Measurements from ENCODE around the gene MAP7. TPM values are rescaled to one million over a fixed set of nuclear protein-coding genes. Genes with fewer than 3 reads are reported as not detected.

MAP7 gene
- total RNA-seq, 2 experiments from 2014 or later = not detected

DNA sequence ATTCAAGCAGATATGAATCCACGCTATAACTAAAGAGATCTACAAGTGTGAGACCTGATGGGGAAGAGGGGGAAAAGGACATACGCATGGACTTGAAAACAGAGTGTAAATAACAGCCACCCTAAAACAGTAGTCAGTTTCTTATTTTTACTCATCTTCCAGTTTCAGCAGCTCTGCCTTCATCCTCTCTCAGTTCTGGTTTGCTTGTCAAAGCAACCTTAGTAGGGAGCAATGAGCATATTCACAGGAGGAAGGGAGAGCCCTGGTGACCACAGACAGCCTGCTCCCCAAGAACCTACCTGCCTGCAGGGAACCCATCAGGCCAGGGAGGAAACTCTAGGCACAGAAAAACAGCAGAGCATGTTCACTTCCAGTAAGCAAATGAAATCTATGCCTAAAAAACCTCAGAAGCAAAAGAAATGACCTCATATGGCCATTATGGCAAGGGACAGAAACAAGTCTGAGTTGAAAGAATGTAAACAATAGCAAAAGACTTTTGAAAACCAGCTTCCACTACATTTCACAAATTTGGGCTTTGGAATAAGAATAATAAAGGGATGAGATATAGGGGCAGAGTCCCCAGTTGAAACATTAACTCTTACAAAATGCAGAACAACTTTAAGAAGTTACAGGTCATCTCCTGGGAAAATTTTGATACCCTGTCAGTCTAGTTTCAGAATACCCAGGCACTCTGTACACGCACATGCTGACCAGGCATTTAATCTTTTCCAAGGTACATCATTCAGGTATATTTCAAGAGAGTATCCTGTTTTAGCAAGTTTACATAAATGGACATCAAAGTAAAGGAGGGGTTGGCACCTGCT, 139.8 kb downstream of the MAP7 start:
- Histone ChIP-seq H3K27ac (ENCODE audit: low read depth, low read length, poor library complexity, severe bottlenecking) (no peak overlapping the region), H3K79me2 (ENCODE audit: insufficient read depth, low read depth, low read length) (no peaks in the 10 kb centered on the region), H3K36me3 (ENCODE audit: insufficient read depth, low read length) (no peaks in the 10 kb centered on the region), H2AFZ (ENCODE audit: low read length) (no peak overlapping the region), H3K4me3 (ENCODE audit: low read depth, low read length, poor library complexity, severe bottlenecking) (no peak overlapping the region), H3K4me2 (ENCODE audit: low read length) (no peak overlapping the region), H3K4me1 (ENCODE audit: insufficient read depth, low read length, poor library complexity, severe bottlenecking) (no peaks in the 10 kb centered on the region), H3K9me3 (ENCODE audit: low read length) (no peaks in the 10 kb centered on the region), H3K9me2 (ENCODE audit: insufficient read depth, low read length) (no peaks in the 10 kb centered on the region), H4K20me1 (ENCODE audit: insufficient read depth, low read length) (no peaks in the 10 kb centered on the region)
- TF ChIP-seq, protein P1, sequence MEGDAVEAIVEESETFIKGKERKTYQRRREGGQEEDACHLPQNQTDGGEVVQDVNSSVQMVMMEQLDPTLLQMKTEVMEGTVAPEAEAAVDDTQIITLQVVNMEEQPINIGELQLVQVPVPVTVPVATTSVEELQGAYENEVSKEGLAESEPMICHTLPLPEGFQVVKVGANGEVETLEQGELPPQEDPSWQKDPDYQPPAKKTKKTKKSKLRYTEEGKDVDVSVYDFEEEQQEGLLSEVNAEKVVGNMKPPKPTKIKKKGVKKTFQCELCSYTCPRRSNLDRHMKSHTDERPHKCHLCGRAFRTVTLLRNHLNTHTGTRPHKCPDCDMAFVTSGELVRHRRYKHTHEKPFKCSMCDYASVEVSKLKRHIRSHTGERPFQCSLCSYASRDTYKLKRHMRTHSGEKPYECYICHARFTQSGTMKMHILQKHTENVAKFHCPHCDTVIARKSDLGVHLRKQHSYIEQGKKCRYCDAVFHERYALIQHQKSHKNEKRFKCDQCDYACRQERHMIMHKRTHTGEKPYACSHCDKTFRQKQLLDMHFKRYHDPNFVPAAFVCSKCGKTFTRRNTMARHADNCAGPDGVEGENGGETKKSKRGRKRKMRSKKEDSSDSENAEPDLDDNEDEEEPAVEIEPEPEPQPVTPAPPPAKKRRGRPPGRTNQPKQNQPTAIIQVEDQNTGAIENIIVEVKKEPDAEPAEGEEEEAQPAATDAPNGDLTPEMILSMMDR (conservative IDR thresholded peaks at IDR 0.05; ENCODE audit: low read length) = no peak
- intact Hi-C loops (cut with micrococcal nuclease; ENCODE audit: unreplicated experiment) = no loop called here
- ChIA-PET CTCF (ENCODE audit: unreplicated experiment) (no interaction called here), POLR2A (no interaction called here)
- no peak for DNase-seq (ENCODE audit: low spot score)
- no TSS peak for BruUV-seq (replicated peaks)

GRCh38 chr6:136409597-136409996, 140.6 kb downstream of the MAP7 start:
- Histone ChIP-seq H3K36me3 (ENCODE audit: insufficient read depth, low read length) (no peaks in the 10 kb centered on the region), H3K4me1 (ENCODE audit: insufficient read depth, low read length, poor library complexity, severe bottlenecking) (no peaks in the 10 kb centered on the region), H3K27ac (ENCODE audit: low read depth, low read length, poor library complexity, severe bottlenecking) (no peak overlapping the region), H3K4me3 (ENCODE audit: low read depth, low read length, poor library complexity, severe bottlenecking) (no peak overlapping the region), H3K9me3 (ENCODE audit: low read length) (no peaks in the 10 kb centered on the region), H3K9me2 (ENCODE audit: insufficient read depth, low read length) (no peaks in the 10 kb centered on the region), H4K20me1 (ENCODE audit: insufficient read depth, low read length) (no peaks in the 10 kb centered on the region), H3K4me2 (ENCODE audit: low read length) (no peak overlapping the region), H3K79me2 (ENCODE audit: insufficient read depth, low read depth, low read length) (no peaks in the 10 kb centered on the region), H2AFZ (ENCODE audit: low read length) (no peak overlapping the region)
- POLR2A ChIA-PET = interaction anchor here (0.6 kb wide), 1 partner anchor 375 kb away, joined by 3 read pairs; no protein-coding TSS in a partner anchor
- no TSS peak for BruUV-seq (replicated peaks)
- CTCF ChIA-PET (ENCODE audit: unreplicated experiment) = no interaction called here
- TF ChIP-seq, protein P1 (conservative IDR thresholded peaks at IDR 0.05; ENCODE audit: low read length) = no peak
- TF ChIP-seq EZH2phosphoT487 (IDR thresholded peaks at IDR 0.05; ENCODE audit: borderline replicate concordance, low read depth, low read length) = no peak
- intact Hi-C loops (cut with micrococcal nuclease; ENCODE audit: unreplicated experiment) = no loop called here
- DNase-seq (ENCODE audit: low spot score) = no peak

DNA sequence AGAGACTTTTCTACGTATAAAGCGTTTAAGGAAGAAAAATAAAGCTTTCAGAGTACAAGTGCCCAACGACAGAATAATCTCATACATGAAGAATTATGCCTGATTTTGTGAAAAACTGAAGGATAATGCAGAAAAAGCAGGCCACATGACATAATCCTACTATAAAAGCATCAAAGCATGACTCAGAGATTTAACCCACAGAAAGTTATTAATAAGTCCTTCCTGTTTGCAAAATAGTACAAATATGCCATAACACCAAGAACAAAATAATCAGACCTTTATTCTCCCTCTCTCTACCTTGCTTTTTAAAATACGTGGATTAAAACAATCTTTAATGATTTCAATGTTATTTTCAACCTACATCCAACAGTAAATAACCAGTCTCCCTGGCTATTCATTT, 142.0 kb downstream of the MAP7 start:
- Histone ChIP-seq H3K9me2 (ENCODE audit: insufficient read depth, low read length) (no peaks in the 10 kb centered on the region), H2AFZ (ENCODE audit: low read length) (no peak overlapping the region), H3K4me2 (ENCODE audit: low read length) (no peak overlapping the region), H3K4me3 (ENCODE audit: low read depth, low read length, poor library complexity, severe bottlenecking) (no peak overlapping the region), H4K20me1 (ENCODE audit: insufficient read depth, low read length) (no peaks in the 10 kb centered on the region), H3K27ac (ENCODE audit: low read depth, low read length, poor library complexity, severe bottlenecking) (no peak overlapping the region), H3K4me1 (ENCODE audit: insufficient read depth, low read length, poor library complexity, severe bottlenecking) (no peaks in the 10 kb centered on the region), H3K36me3 (ENCODE audit: insufficient read depth, low read length) (no peaks in the 10 kb centered on the region), H3K79me2 (ENCODE audit: insufficient read depth, low read depth, low read length) (no peaks in the 10 kb centered on the region), H3K9me3 (ENCODE audit: low read length) (no peaks in the 10 kb centered on the region)
- no peak for DNase-seq (ENCODE audit: low spot score)
- intact Hi-C loops (cut with micrococcal nuclease; ENCODE audit: unreplicated experiment) = no loop called here
- CTCF ChIA-PET (ENCODE audit: unreplicated experiment) = no interaction called here
- TF ChIP-seq, protein P1 (conservative IDR thresholded peaks at IDR 0.05; ENCODE audit: low read length) = no peak
- no peak for TF ChIP-seq EZH2phosphoT487 (IDR thresholded peaks at IDR 0.05; ENCODE audit: borderline replicate concordance, low read depth, low read length)
- no TSS peak for BruUV-seq (replicated peaks)
- POLR2A ChIA-PET = interaction anchor here (0.7 kb wide), 1 partner anchor 1609 kb away, joined by 4 read pairs; no protein-coding TSS in a partner anchor
